HG03159 (cell line): ENCODE measurements around the gene ROR1.
"Not testable (repeated sequence)": the region's sequence is repeated elsewhere in the genome, so short reads cannot be mapped to it uniquely, and the experiment has no call there.

Source experiments
- ATAC-seq: cut with Tn5 transposase; IDR thresholded peaks from one replicate; pipeline ENCODE4 v1.9.1; 2021; ENCODE audit warnings: mild to moderate bottlenecking, moderate library complexity; ENCODE audit not compliant: unreplicated experiment

ROR1 gene

DNA sequence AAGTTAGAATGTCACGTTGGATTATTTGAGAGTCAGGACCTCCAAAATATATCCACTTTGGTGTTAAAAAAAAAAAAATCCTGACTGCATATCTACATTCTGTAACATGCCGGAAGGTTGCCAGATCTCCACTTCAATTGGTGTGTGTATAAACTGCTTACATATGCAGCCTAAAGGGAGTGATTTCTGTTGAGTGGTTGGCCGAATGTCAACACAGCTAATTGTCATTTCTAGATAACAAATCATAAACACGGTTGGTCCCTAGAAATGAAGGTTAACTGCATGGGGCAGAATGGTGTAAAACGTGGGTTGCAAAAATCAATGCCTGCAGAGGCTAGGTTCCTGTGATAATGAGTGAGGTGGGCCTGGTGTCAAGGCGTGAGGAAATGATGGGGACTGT is 15.0 kb upstream of the ROR1 start:
- ATAC-seq, result no peak

DNA sequence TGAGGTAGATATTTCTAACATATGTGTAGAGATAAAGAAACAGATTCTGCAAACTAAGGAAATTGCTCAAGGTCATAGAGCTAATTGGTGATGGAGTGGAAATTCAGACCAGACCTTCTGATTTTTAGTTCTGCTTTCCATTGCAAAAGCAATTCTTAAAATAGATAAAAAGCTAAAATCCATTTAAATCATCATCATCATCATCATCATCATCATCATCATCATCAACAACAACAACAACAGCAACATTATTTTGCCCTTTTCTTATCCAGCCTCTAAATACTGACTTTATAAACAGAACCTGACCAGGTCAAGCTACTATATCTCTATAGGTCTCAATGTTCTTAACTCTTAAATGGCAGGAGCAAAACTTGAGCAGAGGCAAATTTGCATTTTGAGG is 14.0 kb upstream of the ROR1 start:
- no peak for ATAC-seq

DNA sequence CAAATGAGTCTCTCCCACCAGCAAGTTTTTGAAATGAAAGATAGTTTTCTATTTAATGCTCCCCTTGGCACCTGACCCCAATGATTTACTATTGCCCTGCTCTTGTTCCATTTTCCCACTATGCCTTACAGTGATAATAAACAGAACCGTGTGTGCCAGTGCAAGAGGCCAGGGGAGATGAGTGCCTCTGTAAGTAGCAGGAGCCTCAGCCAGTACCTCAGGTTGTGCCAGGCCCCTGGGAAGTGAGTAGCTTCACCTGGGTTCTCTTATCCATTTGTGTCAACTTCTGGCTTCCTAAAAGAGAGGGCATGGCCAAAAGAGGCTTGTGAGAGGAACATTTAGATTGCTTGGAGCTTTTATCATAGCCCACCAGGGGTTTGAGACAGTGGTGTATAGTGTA is 3.4 kb upstream of the ROR1 start:
- no peak for ATAC-seq

DNA sequence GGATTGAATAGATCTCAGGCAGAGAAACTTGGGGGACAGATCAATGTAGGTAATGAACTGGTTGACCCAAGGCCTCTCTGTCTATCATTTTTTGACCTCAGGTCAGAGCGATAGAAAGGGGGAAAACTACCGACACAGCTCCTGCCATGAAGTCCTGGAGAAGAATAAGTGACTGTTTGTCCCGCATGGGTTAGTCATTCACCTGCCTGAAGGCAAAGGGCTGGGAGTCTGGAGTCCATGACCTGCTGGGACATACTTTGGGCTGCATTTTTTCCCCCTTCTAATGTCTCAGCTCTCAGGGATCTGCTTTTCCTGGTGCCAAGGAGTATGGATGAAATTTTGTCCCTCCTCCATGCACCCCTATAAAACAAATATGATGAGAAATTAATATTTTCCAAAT is 1.6 kb upstream of the ROR1 start:
- no peak for ATAC-seq

DNA sequence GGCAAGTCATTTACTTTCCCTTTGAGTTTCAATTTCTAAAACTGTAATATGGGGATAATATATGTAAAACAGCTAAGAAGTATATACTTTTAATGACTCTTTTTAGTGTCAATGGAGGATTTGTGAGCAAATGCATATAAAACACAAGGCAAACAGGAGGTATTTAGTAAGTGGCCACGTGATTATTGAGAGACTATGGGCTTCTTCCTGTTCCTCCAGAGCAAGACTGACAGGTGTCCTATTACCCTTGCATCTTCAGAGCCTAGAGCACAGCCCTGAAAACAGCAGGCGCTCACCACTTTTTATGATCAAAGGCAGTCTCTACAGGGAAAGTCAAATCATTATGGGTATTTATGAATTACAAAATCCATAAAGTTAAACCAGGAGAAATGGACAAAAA is 941 bp upstream of the ROR1 start:
- no peak for ATAC-seq

DNA sequence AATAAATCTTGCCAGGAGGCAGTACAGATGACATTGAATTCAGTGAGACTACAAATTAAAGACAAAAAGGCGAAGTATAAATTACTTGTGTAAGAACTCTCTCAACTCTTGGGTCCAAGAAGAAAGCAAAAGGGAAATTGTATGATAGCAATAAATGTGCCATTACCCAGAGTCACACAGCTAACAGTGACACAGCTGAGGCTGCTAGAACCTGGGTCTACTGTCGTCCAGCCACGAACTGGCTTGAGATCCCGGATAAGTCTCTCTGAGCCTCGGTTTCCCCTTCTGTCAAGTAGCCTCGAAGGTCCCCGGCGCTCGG is 362 bp upstream of the ROR1 start:
- ATAC-seq, result peak; percentile 7

DNA sequence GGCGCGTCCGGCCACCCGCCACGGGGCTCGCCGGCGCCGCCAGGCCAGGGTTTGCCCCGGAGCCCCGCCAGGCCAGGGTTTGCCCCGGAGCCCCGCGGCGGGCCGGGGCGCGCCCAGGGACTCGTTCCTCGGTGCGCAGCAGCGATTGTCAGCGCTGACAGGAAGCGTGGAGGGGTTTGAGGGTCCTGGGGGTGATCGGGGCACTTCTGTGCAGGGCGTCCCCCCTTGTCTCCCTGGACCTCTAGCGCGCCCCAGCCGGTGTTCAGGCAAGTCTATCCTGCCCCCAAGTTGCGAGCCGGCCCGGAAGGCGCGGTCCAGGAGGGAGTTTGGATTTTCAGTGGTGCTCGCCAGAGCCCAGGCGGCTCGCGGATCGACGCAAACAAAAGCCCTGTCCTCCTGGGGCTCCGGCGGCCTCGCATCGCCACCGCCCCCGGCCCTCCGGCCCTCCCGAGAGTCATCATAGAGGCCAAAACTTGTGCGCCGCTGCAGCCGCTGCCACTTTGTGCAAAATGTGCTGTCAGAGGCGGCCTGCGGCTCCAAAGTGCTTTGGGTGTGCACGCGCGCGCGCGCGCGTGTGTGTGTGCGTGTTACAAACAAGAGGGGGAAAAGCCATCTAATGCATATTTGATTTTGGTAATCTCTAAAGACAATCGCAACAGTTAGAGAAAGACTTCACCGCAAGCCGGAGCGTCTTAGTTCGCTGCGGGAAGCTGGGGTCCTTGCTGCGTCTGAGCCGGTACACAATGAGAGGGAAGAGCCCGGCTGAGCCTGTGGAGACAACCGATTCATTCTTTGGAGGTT is 1.0 kb downstream of the ROR1 start:
- no peak for ATAC-seq

DNA sequence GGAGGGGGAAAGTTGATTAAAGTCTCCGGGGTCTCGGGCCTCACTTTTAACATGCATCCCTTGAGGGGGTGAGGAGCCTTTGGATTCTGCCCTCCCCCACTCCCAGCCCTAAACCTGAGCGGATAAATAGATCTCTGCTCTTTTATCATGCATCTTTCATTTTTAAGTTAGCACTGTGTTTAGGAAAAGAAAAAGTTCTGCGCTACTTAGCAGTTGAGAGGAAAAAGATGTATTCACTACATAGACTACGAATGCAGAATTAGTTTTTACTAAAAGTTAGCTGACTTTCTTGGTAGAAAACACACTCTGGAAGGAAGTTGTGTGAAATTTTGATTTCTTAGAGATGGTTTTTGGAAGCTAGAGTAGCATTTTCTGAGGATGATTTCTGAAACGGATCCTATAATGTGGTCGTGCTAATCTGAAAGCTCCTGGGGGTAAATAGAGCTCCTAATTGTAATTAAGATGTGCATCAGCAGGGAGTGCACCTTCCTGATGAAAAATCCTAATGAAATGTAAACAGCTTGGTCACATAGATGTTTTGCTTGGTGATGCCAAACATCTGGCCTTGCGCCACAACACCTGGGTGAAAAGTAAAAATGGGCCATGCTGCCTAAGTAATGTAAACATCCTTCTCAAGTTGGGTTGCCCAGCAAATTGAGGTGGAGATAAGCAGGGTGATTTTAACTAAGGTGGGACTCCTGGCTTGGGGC is 1.8 kb downstream of the ROR1 start:
- no peak for ATAC-seq

DNA sequence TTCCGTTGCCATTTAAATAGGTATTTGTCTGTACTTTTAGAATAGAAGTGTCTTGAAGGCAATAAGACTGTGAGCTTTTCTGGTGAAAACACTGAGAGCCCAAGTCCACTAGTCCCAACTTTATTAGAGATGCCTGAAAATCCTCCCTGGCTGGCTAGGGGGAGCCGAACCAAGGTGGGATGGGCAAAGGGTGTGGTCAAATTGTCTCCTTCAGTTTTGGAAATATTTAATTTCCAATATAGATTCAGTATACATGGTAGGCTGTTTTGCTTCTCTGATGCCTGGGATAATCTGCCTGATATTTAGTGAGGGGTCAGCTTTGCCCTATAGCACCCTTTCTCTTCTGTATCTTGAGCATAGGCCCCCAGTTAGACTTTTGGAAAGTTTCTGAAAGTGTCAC is 3.5 kb downstream of the ROR1 start:
- ATAC-seq, result no peak

DNA sequence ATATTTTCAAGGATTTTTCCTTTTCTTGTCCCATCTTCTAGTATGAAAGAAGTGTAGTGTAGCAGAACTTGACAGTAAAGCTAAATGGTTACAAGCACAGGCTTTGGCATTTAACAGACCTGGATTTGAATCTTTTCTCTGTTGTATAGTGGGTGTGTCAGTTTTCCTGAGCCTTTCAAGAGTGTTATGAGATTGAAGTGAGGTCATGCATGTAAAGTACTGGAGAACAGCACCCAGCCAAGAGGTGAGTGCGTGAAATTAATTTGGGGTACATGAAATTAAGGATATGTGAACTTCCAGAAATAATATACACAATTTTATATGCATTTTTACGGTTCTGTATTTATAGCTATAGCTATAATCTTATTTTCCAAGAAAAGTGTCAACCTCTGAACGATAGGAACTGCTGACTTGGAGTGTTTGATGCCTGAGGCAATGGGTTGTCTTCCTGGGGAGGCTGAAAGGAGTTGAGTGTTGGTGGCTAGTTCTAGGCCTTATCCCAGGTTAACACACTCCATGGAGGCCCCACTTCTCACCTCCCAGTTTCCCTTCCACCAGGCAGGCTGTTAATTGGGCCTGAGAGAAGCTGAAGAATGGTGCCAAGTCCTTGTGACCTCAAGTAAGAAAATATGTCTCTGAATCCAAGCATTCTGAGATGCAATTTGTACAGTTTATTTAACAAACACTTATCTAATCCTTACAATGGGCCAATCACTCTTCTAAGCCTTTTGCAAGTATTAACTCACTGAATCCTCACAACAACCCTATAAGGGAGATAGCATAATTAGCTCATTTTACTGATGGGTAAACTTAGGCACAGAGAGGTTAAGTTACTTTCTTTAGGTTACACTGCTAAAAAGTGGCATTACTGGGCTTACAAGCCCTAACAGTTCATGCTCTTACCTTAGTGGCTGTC is 4.4 kb downstream of the ROR1 start:
- no peak for ATAC-seq

DNA sequence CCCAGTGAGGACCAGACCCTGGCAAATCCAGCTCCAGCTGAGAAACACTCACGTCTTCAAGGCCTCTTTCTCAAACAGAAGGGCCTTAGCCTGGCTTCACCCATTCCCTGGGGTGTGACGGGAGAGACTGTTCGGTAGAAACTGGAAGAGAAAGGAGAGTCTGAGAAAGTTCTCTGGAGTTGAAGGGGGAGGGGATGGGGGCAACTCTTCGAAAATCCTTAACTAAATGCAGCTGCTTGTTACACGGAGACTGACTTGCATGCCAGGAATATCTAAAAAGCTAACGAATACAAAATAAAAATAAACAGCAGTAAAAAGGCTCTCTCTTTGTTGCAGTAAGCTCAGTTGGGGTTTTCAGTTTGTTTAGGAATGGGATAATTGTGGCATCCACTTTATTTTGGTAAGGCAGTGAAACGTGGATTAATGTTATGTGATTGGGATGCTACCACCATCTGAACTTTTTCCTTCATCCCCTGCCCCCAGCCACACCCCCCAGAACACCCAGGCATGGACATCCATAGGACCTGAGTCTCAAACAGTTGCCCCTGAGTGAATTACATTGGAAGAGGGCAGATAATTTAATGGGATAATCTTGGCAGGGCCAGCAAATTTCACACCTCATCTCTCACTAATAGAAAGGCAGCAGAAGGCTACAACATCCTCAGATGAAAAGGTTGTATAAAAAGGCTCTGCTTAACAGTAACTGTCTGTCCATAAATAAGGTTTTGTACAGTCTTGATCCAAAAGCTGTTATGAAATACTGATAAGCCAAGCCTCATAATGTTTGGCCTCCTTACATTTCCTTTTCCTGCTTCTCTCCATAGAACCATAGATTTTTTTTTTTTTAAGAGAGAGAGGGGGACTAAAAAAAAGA is 5.8 kb downstream of the ROR1 start:
- ATAC-seq, result no peak

DNA sequence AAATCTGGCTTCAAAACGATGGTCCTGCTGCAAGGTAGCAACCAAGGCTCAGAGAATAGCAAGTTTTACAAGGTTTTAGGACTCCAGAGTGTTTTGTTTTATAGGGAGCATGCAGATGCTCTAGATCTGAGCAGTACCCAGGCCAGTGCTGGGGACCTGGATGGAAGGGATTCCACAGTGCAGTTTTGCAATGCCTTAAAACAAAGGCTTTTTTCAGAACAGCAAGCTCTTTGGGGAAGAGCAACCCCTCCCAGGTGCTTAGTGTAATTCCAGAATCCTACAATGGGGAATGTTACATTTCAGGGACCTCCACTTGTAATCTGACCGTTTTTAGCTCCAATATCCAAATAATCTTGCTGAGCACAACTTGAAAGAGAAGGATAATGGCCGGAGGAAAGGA is 6.7 kb downstream of the ROR1 start:
- no peak for ATAC-seq

DNA sequence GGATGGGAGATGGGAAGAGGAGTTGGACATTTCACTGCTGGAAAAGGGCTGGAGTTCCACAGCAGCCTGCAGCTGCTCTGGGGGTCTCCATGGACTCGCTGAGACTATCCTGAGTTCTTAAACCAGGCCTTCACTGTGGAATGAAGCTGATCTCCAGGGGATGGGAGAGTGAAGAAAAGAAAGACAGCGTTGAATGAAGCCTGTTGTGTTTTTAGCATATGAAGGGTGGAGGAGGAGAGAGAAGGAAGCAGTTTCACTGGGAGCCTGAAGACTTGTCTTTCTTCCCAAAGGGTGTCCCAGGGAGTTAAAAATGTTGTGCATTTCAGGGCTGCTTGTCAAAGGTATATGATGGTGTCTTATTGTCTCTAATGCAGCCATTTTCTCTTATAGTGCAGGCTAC is 9.2 kb downstream of the ROR1 start:
- no peak for ATAC-seq

DNA sequence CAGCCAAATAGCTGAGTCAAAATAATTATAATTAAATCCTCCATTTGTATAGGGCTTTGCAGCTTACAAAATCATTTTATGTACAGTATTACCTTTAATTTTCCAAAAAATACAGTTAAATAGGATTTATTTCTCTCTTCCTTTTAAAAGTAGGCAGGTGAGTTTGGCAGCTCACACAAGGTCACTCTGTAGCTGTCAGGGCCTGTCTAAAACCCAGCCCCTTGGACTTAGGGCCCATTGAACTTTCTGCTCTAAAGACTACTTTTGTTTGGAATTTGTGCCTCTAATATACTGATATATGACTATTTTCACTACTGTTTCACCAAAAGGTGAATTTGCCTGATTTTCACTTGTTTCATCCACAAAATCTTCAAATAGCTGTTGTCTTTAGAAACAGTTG is 10.3 kb downstream of the ROR1 start:
- no peak for ATAC-seq

DNA sequence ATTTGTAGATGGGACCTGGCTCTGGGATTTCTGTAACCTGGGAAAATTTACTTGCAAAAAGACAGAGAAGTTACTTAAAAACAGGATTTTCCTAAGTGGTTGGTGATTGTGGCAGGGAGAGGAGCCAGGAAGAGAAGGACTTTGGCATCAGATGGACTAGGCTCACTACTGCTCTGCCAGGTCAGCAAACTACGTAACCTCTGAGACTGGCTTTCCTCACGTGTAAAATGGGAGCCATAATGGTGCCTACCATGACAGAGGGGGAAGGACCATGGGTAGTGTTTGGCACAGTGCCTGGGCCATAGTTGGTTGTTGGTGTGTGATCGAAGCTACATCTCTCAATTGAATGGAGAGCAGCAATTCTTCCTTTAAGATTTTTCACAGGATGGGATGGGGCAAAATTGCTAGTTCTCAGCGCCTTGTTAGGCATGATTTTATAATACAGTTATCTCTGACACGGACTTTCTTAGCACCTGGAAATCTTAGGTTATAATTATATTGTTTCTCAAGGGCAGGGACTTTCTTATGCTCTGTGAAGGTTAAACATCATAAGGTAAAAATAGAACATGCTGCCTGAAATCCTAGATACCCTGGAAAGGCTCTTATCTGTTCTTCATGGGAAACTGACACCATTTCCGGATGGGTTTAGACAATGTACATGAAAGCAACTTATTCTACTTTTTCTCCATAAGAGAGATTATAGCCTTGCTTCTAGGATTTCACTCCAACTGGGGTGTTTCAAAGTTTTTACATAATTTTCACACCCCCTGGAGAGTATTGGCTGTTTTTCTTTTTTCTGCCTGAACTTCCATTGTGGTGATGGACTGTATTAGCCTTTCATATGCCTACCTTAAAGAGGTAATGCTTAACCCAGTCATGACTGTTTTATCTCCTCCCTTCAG is 10.9 kb downstream of the ROR1 start:
- ATAC-seq, result no peak

DNA sequence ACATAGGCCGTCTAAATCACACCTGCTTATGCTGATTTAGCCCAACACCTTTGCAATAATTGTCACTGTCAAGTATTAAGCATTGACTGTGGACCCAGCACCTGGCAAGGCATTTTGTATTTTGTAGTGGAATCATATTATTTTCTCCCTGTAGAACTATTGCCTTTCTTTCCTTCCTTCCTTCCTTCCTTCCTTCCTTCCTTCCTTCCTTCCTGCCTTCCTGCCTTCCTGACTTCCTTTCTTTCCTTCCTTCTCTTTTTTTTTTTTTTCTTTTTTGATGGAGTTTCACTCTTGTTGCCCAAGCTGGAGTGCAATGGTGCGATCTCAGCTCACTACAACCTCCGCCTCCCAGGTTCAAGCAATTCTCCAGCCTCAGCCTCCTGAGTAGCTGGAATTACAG is 13.5 kb downstream of the ROR1 start:
- not testable (repeated sequence) for ATAC-seq

DNA sequence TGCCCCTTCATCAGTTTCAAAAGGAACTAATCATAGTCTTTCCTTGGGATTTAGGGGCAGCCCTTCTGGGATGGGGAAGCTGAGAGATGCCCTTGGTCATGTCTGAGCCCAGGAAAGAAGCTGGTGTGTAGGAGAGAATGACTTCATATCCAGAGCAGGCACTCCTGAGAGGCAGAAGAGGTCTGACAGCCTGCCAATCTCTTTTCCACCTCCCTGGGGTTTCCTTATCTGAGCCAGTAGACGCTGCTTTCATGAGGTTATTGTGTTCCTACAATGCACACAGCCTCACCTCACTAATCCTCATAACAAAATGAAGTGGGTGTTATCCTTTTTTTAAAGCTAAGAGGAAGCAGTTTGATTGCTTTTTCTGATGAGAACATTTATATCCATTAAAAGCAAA is 14.1 kb downstream of the ROR1 start:
- no peak for ATAC-seq

DNA sequence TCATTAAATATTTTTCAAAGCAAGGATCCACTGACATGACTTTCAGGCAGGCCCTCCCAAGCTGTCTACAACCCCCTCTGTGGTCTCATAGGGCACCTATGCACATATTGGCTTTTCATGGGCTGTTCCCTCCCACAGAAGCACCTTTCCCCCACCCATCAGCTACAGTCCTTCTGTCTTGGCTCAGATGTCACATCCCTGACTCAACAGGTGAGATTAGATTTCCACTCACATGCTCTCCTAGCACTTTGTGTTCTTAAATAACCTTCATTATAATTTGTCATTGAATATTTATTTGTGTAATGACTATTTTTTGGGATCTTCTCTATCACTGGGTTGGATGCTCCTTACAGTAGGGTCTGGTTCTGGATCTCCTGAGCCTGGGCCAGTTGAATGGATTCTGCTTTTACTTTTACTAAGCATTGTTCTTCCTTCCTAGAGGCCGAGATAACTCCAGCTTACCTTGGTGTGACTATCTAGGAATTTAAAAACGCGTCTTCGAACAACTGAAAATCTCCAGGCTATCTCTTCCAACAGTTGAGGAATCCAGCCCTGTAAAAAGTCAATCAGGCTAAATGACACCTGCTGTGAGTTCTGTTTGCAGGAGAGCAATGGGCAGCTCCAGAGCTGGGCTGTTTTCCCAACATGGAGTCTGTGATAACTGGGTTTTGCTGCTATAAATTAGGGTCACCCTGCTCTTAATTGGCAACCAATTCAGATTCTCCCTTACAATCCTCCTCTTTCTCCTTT is 16.2 kb downstream of the ROR1 start:
- ATAC-seq, result no peak

DNA sequence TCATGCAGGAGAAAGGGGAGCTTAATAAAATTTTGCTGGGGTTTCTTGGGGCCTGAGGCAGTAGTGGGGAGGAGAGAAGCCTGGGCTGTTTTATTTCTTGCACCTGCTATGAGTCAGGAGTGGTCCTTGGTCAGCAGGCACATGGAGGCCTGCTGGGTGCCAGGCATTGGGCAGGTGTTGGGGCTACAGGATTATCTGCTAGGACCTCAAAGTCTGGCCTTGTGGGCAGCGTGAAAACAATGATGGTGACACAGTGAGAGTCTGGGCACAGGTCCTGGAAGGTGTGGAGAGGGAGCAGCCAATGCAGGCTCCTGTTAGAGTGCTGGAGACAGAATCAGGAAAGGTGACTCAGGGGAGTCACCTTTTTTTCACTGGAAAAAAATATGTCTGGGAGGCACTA is 17.2 kb downstream of the ROR1 start:
- ATAC-seq, result no peak
